Measurements from ENCODE around the gene IFT25. TPM values are rescaled to one million over a fixed set of nuclear protein-coding genes. Genes with fewer than 3 reads are reported as not detected.

The IFT25 gene
- total and polyA plus RNA-seq, 2 experiments from 2014 or later = 21.6 to 57.9 TPM

DNA sequence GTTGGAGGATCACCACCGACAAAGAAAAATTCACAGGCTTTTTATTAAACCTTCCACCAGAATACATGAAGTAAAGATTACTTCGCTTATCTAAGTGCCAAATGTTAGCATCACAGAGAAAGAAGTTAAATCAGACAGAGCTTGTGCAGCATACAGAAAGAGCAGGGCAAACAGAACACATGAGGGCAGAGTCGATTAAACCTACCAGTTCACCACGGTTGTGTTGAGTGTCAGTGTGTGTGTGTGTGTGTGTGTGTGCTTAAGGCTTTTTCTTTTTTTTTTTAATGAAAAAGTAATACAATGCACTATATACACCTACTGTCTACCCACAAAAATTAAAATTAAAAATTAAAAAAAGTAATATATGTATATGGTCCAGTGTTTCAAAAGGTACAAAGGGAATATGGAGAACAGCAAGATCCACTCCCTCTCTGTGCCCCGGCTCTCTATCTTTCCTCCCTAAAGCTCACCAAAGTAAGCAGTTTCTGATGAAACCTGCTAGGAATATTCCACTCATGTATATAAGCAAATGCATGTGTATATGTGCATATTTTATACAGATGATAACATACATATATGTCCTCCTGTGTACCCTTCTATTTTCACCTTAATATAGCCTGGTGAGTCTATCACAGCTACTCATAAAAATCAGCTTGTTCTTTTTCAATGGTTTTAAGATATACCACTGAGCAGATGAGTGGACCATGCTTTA lies 73.6 kb downstream of the IFT25 start:
- TF ChIP-seq, protein P1, sequence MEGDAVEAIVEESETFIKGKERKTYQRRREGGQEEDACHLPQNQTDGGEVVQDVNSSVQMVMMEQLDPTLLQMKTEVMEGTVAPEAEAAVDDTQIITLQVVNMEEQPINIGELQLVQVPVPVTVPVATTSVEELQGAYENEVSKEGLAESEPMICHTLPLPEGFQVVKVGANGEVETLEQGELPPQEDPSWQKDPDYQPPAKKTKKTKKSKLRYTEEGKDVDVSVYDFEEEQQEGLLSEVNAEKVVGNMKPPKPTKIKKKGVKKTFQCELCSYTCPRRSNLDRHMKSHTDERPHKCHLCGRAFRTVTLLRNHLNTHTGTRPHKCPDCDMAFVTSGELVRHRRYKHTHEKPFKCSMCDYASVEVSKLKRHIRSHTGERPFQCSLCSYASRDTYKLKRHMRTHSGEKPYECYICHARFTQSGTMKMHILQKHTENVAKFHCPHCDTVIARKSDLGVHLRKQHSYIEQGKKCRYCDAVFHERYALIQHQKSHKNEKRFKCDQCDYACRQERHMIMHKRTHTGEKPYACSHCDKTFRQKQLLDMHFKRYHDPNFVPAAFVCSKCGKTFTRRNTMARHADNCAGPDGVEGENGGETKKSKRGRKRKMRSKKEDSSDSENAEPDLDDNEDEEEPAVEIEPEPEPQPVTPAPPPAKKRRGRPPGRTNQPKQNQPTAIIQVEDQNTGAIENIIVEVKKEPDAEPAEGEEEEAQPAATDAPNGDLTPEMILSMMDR (IDR thresholded peaks at IDR 0.05; ENCODE audit: low read depth, low read length) = no peak
- no peak overlapping the region for H3K4me3 ChIP-seq
- H3K27me3 ChIP-seq = no peaks in the 10 kb centered on the region
- no peak overlapping the region for H3K27ac ChIP-seq
- H3K9me3 ChIP-seq (ENCODE audit: low read depth) = no peaks in the 10 kb centered on the region
- no peak for DNase-seq (ENCODE audit: low read depth in 1 of 2, low spot score in 1 of 2)
- no peaks in the 10 kb centered on the region for H3K4me1 ChIP-seq (ENCODE audit: low read depth)
- H3K36me3 ChIP-seq = peaks cover 15% of the 10 kb centered on the region

Other genes with a start within 250 kb of the IFT25 start
- 0.11 and 0.95 TPM in 2 replicates for gene GLIS1, start 206.5 kb downstream of the IFT25 start, total RNA-seq
- 0.10 and 0.77 TPM in 2 replicates for gene GLIS1, start 206.5 kb downstream of the IFT25 start, polyA plus RNA-seq
- 18.1 and 20.5 TPM in 2 replicates for gene NDC1, start 107.4 kb downstream of the IFT25 start, total RNA-seq
- 11.7 and 17.6 TPM in 2 replicates for gene NDC1, start 107.4 kb downstream of the IFT25 start, polyA plus RNA-seq
- gene YIPF1, start 55.9 kb downstream of the IFT25 start, total RNA-seq = 14.4 and 21.0 TPM in 2 replicates
- gene YIPF1, start 55.9 kb downstream of the IFT25 start, polyA plus RNA-seq = 28.3 and 29.7 TPM in 2 replicates
- not detected in 2 replicates for gene DIO1, start 51.5 kb downstream of the IFT25 start, total RNA-seq
- gene DIO1, start 51.5 kb downstream of the IFT25 start, polyA plus RNA-seq = not detected in 2 replicates
- 39.3 and 44.9 TPM in 2 replicates for gene LRRC42, start 651 bp upstream of the IFT25 start, total RNA-seq
- 49.6 and 50.5 TPM in 2 replicates for gene LRRC42, start 651 bp upstream of the IFT25 start, polyA plus RNA-seq
- not detected in 2 replicates for gene LDLRAD1, start 72.5 kb upstream of the IFT25 start, total RNA-seq
- gene LDLRAD1, start 72.5 kb upstream of the IFT25 start, polyA plus RNA-seq = not detected in 2 replicates
- gene TMEM59, start 107.5 kb upstream of the IFT25 start, total RNA-seq = 71.0 and 73.1 TPM in 2 replicates
- gene TMEM59, start 107.5 kb upstream of the IFT25 start, polyA plus RNA-seq = 330 and 350 TPM in 2 replicates
- gene TCEANC2, start 107.9 kb upstream of the IFT25 start, total RNA-seq = 5.7 and 10.1 TPM in 2 replicates
- gene TCEANC2, start 107.9 kb upstream of the IFT25 start, polyA plus RNA-seq = 8.2 and 14.4 TPM in 2 replicates
- 0.06 TPM in 1 of 2 replicates, not detected in the other for gene CDCP2, start 207.3 kb upstream of the IFT25 start, total RNA-seq
- gene CDCP2, start 207.3 kb upstream of the IFT25 start, polyA plus RNA-seq = 0.31 TPM in 1 of 2 replicates, not detected in the other

Measured in cardiac muscle cell (in vitro differentiated cells and primary cell).